Body of pancreas (tissue), 4 donors: ENCODE measurements around the gene GULP1. TPM values are rescaled to one million over a fixed set of nuclear protein-coding genes. Genes with fewer than 3 reads are reported as not detected.

ENCODE experiments used
- ATAC-seq: fragments of 150-250 bp; one replicate; pipeline ENCODE4 v1.9.1; 2016
- DNase-seq, 4 donors: peaks; one replicate each; pipeline ENCODE4 v3.0.0-alpha.2; 2019
- H3K27ac ChIP-seq, 4 donors: fragments of 200-600 bp; sonication (generic); 1 replicate in 3 of 4; 2 replicates in 1 of 4; pipeline versions ENCODE4 v1.5.1 to v1.6.1; 2016 to 2019; ENCODE audit warnings: mild to moderate bottlenecking in 1 of 4, mixed read lengths in 1 of 4, moderate library complexity in 1 of 4
- H3K27me3 ChIP-seq, 2 donors: fragments of 200-600 bp; sonication (generic); one replicate each; pipeline ENCODE4 v1.6.0; 2016; ENCODE audit warnings: mild to moderate bottlenecking in 1 of 2
- H3K36me3 ChIP-seq, 2 donors: fragments of 200-600 bp; sonication (generic); replicated peaks in 1 of 2; 2 replicates each; pipeline ENCODE4 v1.5.1; 2016; ENCODE audit warnings: low read depth in 2 of 2; ENCODE audit not compliant: insufficient read depth in 1 of 2
- H3K4me1 ChIP-seq: fragments of 200-600 bp; sonication (generic); one replicate; pipeline ENCODE4 v1.6.0; 2016
- H3K4me3 ChIP-seq, 2 donors: fragments of 200-600 bp; sonication (generic); 1 replicate in 1 of 2; 2 replicates in 1 of 2; pipeline ENCODE4 v1.5.1; 2016 to 2019
- H3K9me3 ChIP-seq, 3 donors: fragments of 200-600 bp; sonication (generic); 1 replicate in 2 of 3; 2 replicates in 1 of 3; pipeline ENCODE4 v1.5.1; 2016
- POLR2A ChIP-seq, 3 donors: fragments of 450-650 bp; IDR thresholded peaks; one replicate each; pipeline ENCODE4 v1.6.1; 2016; ENCODE audit warnings: antibody characterized with exemption in 3 of 3, mild to moderate bottlenecking in 2 of 3
- WGBS, 2 donors: methylation state at CpG; one replicate each; pipeline ENCODE4 v1.1.5; 2017; 5-methylcytosine and 5-hydroxymethylcytosine counted together
- intact Hi-C: fragments of 100-400 bp; cut with DNase I; formaldehyde crosslinking; loops from one replicate; pipeline ENCODE4 v1.15.1; 2023
- total RNA-seq, 2 donors: library from RNA; depleted of rRNA; stranded (reverse); fragments of >200 nt; gene quantifications; one replicate each; pipeline ENCODE4 v1.1.0, GENCODE V29; 2016
- TF ChIP-seq, protein P1 (sequence below), 7 experiments: fragments of 450-650 bp in 4 of 7; fragments of 200-600 bp in 3 of 7; sonication (generic) in 3 of 7; IDR thresholded peaks; one replicate each; pipeline ENCODE4 v1.5.1; 2016 to 2019; ENCODE audit warnings: antibody characterized with exemption in 7 of 7

Gene GULP1
- total RNA-seq, 2 donors from 2014 or later = 24.7 to 50.3 TPM

DNA sequence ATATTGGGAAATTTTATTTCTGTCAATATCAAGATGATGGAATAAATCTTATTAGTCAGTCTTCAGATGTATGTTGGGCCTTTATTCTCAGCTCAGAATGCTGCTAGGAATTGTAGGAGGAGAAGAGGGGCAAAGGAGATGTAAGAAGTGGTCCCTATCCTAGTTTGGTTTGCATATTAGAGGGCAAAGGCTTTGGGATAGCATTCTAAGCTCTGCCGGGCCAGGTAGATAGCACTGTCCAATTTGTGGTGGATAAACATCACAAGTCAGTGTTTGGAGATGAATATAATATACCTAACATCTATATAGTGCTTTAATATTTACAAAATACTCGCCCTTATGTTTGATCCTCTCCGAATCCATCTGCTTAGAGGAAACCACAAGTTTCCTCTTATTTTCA, 149.2 kb downstream of the GULP1 start:
- no peaks in the 10 kb centered on the region for H3K36me3 ChIP-seq
- 62 to 69% methylated on average over 3 of the region's 3 CpGs for WGBS, 2 donors
- TF ChIP-seq POLR2A (IDR thresholded peaks at IDR 0.05) = no peak
- TF ChIP-seq, protein P1, sequence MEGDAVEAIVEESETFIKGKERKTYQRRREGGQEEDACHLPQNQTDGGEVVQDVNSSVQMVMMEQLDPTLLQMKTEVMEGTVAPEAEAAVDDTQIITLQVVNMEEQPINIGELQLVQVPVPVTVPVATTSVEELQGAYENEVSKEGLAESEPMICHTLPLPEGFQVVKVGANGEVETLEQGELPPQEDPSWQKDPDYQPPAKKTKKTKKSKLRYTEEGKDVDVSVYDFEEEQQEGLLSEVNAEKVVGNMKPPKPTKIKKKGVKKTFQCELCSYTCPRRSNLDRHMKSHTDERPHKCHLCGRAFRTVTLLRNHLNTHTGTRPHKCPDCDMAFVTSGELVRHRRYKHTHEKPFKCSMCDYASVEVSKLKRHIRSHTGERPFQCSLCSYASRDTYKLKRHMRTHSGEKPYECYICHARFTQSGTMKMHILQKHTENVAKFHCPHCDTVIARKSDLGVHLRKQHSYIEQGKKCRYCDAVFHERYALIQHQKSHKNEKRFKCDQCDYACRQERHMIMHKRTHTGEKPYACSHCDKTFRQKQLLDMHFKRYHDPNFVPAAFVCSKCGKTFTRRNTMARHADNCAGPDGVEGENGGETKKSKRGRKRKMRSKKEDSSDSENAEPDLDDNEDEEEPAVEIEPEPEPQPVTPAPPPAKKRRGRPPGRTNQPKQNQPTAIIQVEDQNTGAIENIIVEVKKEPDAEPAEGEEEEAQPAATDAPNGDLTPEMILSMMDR (IDR thresholded peaks at IDR 0.05) = no peak
- H3K9me3 ChIP-seq = no peaks in the 10 kb centered on the region
- intact Hi-C loops = no loop called here
- DNase-seq = no peak
- no peaks in the 10 kb centered on the region for H3K27me3 ChIP-seq
- H3K27ac ChIP-seq = no peak overlapping the region
- H3K4me1 ChIP-seq = no peaks in the 10 kb centered on the region
- no peak overlapping the region for H3K4me3 ChIP-seq
- ATAC-seq = no peak

GRCh38 chr2:188441288-188441947, 149.7 kb downstream of the GULP1 start:
- 35 to 44% methylated on average over 1 of the region's 1 CpG for WGBS, 2 donors
- H3K4me3 ChIP-seq = no peak overlapping the region
- intact Hi-C loops = no loop called here
- no peaks in the 10 kb centered on the region for H3K27me3 ChIP-seq
- no peak for TF ChIP-seq POLR2A (IDR thresholded peaks at IDR 0.05)
- ATAC-seq = no peak
- H3K9me3 ChIP-seq = no peaks in the 10 kb centered on the region
- no peak for DNase-seq
- H3K36me3 ChIP-seq = no peaks in the 10 kb centered on the region
- no peak overlapping the region for H3K27ac ChIP-seq
- H3K4me1 ChIP-seq = no peaks in the 10 kb centered on the region

GRCh38 chr2:188443207-188443606, 151.5 kb downstream of the GULP1 start:
- TF ChIP-seq POLR2A (IDR thresholded peaks at IDR 0.05) = no peak
- TF ChIP-seq, protein P1 (IDR thresholded peaks at IDR 0.05) = no peak

GRCh38 chr2:188444106-188444835, 152.6 kb downstream of the GULP1 start:
- 81 to 87% methylated on average over 3 of the region's 3 CpGs for WGBS, 2 donors
- DNase-seq = no peak
- Histone ChIP-seq H3K4me3 (no peak overlapping the region), H3K9me3 (no peaks in the 10 kb centered on the region), H3K27me3 (no peaks in the 10 kb centered on the region), H3K36me3 (no peaks in the 10 kb centered on the region), H3K27ac (no peak overlapping the region), H3K4me1 (no peaks in the 10 kb centered on the region)
- TF ChIP-seq, protein P1 (IDR thresholded peaks at IDR 0.05) = no peak
- no peak for TF ChIP-seq POLR2A (IDR thresholded peaks at IDR 0.05)
- no peak for ATAC-seq
- intact Hi-C loops = no loop called here

More at GRCh38 chr2:188443207-188443606, 151.5 kb downstream of the GULP1 start:
- no peak overlapping the region for H3K27ac ChIP-seq
- no peaks in the 10 kb centered on the region for H3K9me3 ChIP-seq
- H3K4me1 ChIP-seq = no peaks in the 10 kb centered on the region
- intact Hi-C loops = no loop called here
- H3K27me3 ChIP-seq = no peaks in the 10 kb centered on the region
- H3K4me3 ChIP-seq = no peak overlapping the region
- no peaks in the 10 kb centered on the region for H3K36me3 ChIP-seq
- WGBS, 2 donors = 63 to 80% methylated on average over 3 of the region's 3 CpGs
- no peak for ATAC-seq
- DNase-seq = no peak

DNA sequence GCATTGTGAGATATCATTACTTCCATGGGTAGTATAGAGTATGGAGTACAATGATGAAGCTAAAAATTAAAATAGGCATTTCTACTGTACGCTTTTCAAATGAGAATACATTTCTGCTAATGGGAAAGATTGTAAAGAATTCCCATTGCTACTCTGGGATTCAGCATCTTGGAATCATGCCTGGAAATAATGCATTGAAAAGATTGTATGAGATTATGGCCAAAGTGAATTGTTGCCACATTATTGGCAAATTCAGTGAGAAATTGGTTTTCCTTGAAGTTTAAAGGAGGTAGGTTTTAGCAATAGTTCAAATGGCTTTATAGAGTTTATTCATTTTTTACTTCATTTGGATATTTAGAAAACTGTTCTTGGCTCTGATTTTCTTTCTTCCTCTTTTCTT, 157.9 kb downstream of the GULP1 start:
- DNase-seq = no peak
- WGBS, 2 donors = 94 to 97% methylated on average over 1 of the region's 1 CpG

More for the DNA sequence above, 157.9 kb downstream of the GULP1 start:
- H3K27me3 ChIP-seq = no peaks in the 10 kb centered on the region
- ATAC-seq = no peak
- no peaks in the 10 kb centered on the region for H3K9me3 ChIP-seq
- H3K36me3 ChIP-seq = no peaks in the 10 kb centered on the region
- no peaks in the 10 kb centered on the region for H3K4me1 ChIP-seq
- intact Hi-C loops = no loop called here
- TF ChIP-seq, protein P1 (IDR thresholded peaks at IDR 0.05) = no peak
- no peak for TF ChIP-seq POLR2A (IDR thresholded peaks at IDR 0.05)
- no peak overlapping the region for H3K27ac ChIP-seq
- no peak overlapping the region for H3K4me3 ChIP-seq
